Glutamatergic neuron (in vitro differentiated cells): ENCODE measurements around the gene HIKESHI. TPM values are rescaled to one million over a fixed set of nuclear protein-coding genes. Genes with fewer than 3 reads are reported as not detected.
"Not testable (repeated sequence)": the region's sequence is repeated elsewhere in the genome, so short reads cannot be mapped to it uniquely, and the experiment has no call there.

ENCODE experiments used
- DNase-seq: peaks from one replicate; pipeline ENCODE4 v3.0.0; 2022
- H3K27ac Mint-ChIP-seq: one replicate; pipeline ENCODE4 v1.8.0; 2020; ENCODE audit warnings: mild to moderate bottlenecking, mixed read lengths, inconsistent platforms; ENCODE audit not compliant: unreplicated experiment
- H3K27me3 Mint-ChIP-seq: one replicate; pipeline ENCODE4 v1.8.0; 2020; ENCODE audit warnings: mild to moderate bottlenecking, moderate library complexity, mixed read lengths, inconsistent platforms; ENCODE audit not compliant: unreplicated experiment
- H3K36me3 Mint-ChIP-seq: one replicate; pipeline ENCODE4 v1.8.0; 2020; ENCODE audit warnings: mild to moderate bottlenecking, mixed read lengths, inconsistent platforms; ENCODE audit not compliant: unreplicated experiment
- H3K4me1 Mint-ChIP-seq: one replicate; pipeline ENCODE4 v1.8.0; 2020; ENCODE audit warnings: mild to moderate bottlenecking, low read depth, mixed read lengths, inconsistent platforms; ENCODE audit not compliant: unreplicated experiment
- H3K4me3 Mint-ChIP-seq: one replicate; pipeline ENCODE4 v1.8.0; 2020; ENCODE audit warnings: mild to moderate bottlenecking, mixed read lengths, inconsistent platforms; ENCODE audit not compliant: unreplicated experiment
- H3K9me3 Mint-ChIP-seq: one replicate; pipeline ENCODE4 v1.8.0; 2020; ENCODE audit warnings: mild to moderate bottlenecking, moderate library complexity, mixed read lengths, inconsistent platforms; ENCODE audit not compliant: unreplicated experiment
- CTCF ChIP-seq: fragments of 200-600 bp; sonication (generic); IDR thresholded peaks from one replicate; pipeline ENCODE4 v1.5.0; 2021; ENCODE audit not compliant: partially characterized antibody, unreplicated experiment
- total RNA-seq: library from RNA; stranded (reverse); fragmentation: NEBNext Ultra II Directional; extraction: Animal tissue kit (Norgen Biotek cat#: 25700); gene quantifications from one replicate; pipeline ENCODE4 v1.2.1, GENCODE V29; 2021; ENCODE audit not compliant: unreplicated experiment

HIKESHI gene
- total RNA-seq, 1 donor from 2014 or later = 44.7 TPM

DNA sequence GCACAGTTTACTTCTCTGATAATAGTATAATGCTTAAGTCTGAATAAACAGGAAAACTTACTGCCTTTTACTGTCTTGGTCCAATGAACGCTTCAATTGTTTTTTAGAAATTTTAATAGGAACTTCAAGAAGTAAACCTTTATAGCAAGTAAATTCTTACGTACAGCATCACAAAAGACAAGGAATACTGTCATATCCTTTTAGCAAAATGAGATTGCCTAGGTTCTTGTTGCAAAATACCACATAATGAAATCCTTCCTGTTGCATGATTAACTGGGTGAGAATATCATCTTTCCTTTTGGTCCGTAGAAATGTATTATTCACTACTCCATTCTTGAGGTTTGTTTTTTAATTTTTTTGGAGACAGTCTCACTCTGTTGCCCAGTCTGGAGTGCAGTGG, 22.3 kb upstream of the HIKESHI start:
- no peak for DNase-seq
- no peak for TF ChIP-seq CTCF
- Mint-ChIP-seq H3K27ac (no peak overlapping the region), H3K9me3 (no peaks in the 10 kb centered on the region), H3K4me3 (no peak overlapping the region), H3K27me3 (no peaks in the 10 kb centered on the region), H3K4me1 (peaks cover 6% of the 10 kb centered on the region), H3K36me3 (no peaks in the 10 kb centered on the region)

DNA sequence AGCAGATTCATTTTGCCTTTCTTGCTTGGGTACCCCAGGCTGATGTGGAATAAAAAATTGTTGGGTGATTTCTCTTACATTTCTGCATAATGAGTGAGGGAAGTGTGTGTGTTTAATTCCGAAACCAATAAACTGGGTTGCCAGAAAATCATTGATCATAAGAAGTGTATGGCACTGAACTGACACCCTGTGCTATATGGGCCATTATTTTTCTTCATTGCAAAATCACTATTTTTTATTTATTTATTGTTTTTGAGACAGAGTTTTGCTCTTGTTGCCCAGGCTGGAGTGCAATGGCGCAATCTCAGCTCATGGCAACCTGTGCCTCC, 14.6 kb upstream of the HIKESHI start:
- H3K36me3 Mint-ChIP-seq = no peaks in the 10 kb centered on the region
- no peak overlapping the region for H3K27ac Mint-ChIP-seq

GRCh38 chr11:86288776-86289507, 13.1 kb upstream of the HIKESHI start:
- no peak for DNase-seq
- no peak overlapping the region for H3K27ac Mint-ChIP-seq
- H3K9me3 Mint-ChIP-seq = no peaks in the 10 kb centered on the region
- TF ChIP-seq CTCF = no peak
- no peaks in the 10 kb centered on the region for H3K36me3 Mint-ChIP-seq
- no peaks in the 10 kb centered on the region for H3K27me3 Mint-ChIP-seq
- no peak overlapping the region for H3K4me3 Mint-ChIP-seq
- no peaks in the 10 kb centered on the region for H3K4me1 Mint-ChIP-seq

More for the DNA sequence above, 14.6 kb upstream of the HIKESHI start:
- H3K9me3 Mint-ChIP-seq = no peaks in the 10 kb centered on the region
- TF ChIP-seq CTCF = no peak
- no peaks in the 10 kb centered on the region for H3K4me1 Mint-ChIP-seq
- no peak overlapping the region for H3K4me3 Mint-ChIP-seq
- DNase-seq = no peak
- no peaks in the 10 kb centered on the region for H3K27me3 Mint-ChIP-seq

- H3K27ac Mint-ChIP-seq, H3K9me3 Mint-ChIP-seq, H3K27me3 Mint-ChIP-seq, DNase-seq, H3K36me3 Mint-ChIP-seq, H3K4me3 Mint-ChIP-seq, H3K4me1 Mint-ChIP-seq: not testable (repeated sequence)
Measured at GRCh38 chr11:86289508-86290280, 12.3 kb upstream of the HIKESHI start.

DNA sequence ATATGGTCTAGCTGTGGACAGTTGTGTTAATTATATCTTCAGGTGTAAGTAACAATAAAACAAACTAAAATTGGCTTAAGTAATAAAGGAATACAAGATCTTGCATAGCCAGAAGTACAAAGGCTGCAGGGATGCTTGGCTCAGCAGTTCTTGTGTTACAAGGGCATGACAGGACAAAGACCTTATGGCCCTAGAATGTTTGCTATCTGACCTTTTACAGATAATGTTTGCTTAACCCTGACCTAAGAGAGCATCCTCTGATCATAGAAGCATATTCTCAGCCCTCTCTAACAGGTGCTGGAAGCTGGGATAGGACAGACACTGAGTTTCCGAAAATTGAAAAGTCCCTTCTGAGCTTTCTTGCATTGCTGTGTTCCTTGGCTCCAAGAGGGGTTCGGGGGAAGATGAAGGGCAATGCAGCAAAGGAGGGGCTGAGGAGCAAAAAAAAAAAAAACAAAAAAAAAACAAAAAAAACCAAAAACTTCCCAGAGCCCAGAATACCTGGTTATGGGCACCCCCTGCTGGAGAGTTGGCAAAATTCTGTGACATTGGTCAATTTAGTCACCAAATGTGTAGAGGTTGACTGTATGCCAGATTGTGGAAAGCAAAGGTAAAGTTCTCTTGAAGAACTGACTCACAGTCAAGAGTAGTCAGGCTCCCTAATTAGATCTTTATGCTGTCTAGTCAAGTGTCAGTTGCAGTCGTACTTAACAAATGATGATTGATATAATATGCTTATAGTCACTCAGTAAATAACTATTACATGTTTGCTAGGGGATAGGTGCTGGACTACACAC, 10.4 kb upstream of the HIKESHI start:
- Mint-ChIP-seq H3K4me3 (no peak overlapping the region), H3K27ac (no peak overlapping the region), H3K36me3 (no peaks in the 10 kb centered on the region), H3K4me1 (no peaks in the 10 kb centered on the region), H3K27me3 (no peaks in the 10 kb centered on the region), H3K9me3 (no peaks in the 10 kb centered on the region)
- TF ChIP-seq CTCF = peak; percentile 90
- peak; percentile 54 for DNase-seq
